ELF-1 (cell line): ENCODE data around the gene ZNF76.

ENCODE experiments used
- DNase-seq: peaks from one replicate; pipeline ENCODE4 v3.0.0-alpha.2; 2016; ENCODE audit warnings: low read depth, low spot score

Gene ZNF76

DNA sequence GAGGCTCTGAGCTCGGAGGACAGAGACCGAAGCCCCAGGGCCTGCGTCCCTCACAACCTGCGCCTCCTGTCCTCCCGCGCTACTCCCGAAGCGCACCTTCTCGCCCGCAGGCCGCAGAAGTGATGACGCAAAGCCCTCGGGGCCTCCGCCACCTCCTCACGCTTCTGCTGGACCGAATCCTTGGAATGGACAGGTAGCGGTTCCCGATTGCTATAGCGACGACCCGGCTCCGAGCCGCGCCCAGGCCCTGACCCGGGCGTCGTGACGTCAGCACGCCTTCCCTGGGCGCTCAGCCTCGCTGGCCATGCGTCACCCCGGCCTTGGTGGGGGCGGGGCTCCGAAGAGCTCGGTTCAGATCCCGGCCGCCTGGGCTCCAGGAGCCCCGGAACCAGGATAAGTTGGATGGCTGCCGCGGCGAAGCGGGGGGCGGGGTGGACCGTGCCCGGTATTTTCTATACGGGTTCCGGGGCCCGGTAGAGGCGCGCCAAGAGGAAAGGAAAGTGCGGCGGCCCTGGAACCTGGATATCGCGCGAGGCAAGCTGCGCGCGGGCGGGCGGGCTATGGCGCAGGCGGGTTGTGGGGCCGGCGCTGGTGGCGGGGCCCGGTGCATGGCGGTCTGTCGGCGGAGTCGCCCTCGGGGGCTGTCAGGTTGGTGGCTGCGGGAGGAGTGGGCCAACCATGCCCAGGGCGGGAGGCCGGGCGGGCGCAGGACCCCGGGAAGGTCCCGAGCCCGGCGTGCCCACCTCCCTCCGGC, at the start of gene ZNF76:
ZNF76 (plus strand) TSS at position 542 of the 754 bp plus-strand sequence. CDS start 21,417 bp downstream, outside the sequence.
- DNase-seq, result peak; percentile 99

DNA sequence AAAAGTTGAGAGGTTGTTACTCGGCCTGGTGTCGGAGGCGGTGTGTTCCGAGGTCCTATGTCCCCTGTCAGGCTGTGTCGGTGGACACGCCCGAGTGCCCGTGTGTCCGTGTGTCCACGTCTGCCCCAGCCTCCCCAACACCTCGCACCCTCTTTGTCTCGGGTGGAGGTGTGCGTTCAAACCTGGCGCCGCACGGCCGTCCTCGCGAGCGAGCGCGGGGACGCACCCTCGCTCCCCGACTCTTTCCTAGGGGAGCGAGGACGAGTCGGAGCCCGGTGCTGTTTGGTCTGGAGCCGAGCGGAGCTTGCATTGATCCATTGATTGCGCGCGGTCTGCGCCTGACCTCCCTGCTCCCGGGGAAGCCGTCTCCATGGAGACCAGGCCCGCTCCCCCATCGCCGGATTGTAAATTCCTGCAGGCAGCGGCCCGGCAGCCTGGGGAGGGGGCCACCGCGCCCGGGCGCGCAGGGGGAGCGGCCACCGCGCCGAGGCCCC, 46.2 kb upstream of the ZNF76 start:
- peak; percentile 87 for DNase-seq

DNA sequence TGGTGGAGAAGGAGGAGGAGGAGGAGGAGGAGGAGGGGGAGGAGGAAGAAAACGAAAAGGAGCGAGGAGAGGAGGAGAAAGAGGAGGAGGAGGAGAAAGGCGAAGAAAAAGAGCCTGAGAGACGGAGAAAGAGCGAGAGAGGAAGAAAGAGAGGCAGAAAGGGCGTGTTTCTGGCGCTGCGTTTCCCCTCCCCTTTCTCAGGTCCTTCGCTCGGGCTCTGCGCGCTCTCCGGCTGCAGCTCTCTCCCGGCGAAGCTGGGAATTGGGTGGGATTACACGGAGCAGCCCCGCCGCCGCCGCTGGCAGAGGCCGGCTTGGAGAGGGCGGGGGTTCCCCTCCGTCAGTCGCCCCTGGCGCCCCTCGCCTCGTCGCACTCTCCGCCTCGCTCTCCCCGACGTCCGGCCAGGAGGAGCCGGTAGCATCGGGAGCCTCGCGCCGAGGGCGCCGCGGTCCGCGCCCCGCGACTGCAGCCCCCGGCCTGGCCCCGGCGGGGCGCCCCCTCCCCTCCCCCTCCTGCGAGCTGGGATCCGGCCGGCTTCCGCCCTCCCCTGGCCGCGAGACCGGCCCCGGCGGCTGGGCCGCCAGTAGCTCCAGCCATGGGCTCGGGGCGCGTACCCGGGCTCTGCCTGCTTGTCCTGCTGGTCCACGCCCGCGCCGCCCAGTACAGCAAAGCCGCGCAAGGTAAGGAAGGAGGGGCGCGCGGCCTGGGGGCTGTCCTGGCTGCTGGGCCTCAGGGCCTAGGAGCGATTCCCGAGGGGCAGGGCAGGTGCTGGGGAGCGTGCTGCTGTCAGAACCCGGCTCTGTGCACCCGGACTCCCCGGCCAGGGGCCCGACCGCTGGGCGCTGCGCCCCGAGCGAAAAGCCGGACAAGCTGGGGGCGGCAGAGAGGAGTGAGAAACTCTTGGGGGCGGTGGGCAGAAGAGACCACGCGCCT, 45.4 kb upstream of the ZNF76 start, which contains the start of gene SCUBE3:
SCUBE3 (plus strand) TSS at position 133 of the 933 bp plus-strand sequence; CDS start at position 596, 463 bp downstream.
- peak; percentile 79 for DNase-seq

DNA sequence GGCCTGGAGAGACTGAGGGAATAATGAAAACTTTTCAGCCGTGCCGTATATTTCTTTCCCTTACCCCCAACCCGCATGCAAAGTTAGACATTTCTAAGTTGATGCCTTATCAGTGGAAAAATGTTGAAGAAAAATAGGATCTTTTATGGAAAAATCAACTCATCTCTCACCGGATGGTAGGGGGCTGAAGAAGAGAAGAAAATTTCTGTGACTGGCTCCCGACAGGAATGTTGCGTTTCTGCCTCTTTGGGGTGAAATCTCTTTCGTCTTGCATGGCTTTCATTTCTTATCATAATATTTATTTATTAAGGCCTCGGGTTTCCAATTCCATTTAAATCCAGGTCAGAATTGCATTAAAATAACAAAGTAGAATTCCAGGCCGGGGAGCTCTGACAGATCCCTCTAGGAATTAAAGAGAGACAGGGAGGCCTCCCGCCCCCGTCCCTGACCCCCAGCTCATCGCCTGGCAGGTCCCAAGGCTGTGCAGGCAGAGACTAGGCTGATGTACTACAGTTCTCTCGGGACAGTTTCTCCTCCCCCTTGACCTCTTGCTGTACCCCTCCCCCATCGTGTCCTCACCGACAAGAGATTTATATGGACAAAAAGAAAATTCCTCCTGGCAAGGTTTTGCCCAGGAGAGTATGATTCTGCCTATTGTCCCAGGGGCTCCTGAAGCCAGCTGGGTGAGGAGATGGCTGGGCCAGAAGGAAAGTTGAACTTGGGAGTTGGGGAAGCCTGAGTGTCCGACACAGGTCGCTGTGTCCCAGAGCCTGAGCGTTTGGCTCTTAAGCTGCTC, 44.5 kb upstream of the ZNF76 start:
- DNase-seq, result peak; percentile 47

DNA sequence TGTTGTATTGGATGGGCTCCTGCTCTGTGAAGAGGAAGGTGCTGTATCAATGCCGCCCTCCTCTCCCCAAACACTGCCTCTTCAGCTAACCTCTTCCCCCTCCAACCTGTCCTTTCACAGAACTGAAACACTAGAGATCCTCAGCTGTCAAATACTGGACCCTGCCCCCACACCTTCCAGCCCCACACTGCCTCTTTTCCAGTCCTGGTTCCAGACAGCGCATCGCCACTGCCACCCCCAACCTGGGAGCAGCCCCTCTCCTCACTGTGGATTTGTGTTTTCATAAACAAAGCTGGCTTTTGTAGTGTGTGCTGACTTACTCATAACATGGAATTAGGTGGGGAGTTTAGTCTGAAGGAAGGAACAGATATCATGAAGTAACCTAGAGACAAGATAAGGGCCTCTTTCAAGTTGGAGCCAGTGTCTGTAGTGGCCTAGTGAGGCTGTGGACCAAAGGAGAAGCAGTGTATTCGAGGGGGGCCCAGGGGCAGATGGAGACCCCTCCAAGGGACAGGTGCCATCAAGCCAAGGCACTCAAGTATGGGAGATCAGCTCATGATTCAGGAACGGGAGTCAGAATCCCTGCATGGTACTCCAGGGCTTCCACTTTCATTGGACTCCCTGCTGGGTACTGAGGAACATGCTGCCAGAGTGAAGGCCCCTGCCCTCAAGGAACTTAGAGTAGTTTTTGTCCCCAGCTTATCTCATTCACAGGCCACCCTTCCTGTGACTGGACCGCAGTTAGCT, 43.7 kb upstream of the ZNF76 start:
- peak; percentile 56 for DNase-seq

DNA sequence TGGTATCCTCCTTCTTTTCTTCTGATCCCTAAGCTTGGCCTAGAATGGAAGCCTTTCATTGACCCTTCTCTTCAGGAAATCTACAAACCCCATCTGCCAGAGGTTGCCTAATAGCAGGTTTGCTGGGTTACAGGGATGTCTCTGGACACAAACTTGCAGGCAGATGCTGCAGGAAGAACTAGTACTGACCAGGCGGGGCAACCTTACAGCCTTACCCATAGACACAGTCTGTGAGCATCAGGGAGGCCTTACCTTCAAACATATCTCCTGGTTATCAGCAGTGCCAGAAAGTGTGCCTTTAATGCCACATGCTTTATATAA, 43.2 kb upstream of the ZNF76 start:
- DNase-seq, result no peak

DNA sequence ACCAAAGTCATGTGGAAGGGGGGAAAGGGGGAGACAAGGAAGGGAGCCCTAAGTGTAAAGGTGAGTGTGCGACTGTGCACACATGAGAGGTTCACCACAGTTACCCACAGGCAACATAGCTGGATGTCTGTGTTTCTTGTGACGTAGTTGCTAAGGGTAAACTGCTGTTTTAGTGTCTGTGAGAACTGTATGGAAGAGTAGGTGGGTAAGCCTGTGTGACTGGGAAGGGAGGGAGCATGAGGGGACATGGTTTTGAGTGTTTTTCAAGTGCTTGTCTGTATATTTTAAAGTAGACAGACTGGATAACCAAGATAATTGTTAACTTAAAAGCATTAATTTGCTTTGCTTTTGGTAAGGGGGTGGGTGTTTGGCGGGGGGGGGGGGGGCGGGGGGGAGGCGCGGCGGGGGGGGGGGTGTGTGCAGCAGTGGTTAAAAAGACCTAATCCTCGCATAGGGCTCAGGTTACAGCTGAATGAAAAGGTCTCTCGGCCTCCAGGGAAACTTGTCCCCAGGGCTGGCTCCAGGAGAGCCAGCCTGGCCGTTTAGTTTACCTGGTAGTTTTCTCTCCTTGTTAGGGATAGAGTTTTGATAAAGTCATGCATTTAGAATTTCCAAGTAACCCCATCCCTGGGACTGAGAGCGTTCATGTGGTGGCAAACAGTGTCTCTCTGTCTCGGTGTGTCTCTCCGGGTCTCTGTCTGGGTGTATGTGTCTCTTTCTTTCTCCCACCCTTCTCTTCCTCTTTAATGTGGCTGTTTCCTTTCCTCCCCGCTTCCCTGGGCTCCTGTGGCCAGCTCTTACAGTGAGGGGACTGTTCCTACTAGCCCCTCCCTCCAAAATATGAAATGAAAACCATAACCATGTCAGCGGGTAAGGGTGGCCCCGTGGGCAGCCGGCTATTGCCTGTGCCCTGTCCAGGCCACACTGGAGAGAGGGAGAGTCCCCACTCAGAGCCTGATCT, 42.4 kb upstream of the ZNF76 start:
- DNase-seq, result peak; percentile 64

DNA sequence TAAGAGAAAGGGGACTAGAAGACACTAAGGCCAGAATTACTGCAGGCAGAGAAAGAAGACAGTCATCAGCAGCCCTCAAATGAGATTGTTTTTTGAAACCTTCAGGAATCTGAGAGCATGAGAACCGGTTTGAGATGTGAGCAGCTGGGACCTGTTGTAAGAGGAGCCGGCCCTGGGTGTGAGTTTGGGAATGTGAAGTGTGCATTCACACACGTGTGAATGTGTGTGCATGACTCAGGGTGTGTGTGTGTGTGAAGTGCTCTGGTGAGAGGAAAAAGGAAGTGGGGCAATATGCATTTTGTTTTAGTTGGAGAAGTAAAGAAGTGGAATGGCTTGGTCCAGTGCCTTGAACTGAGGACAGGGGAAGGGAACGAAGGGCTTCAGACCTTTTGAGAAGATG, 41.5 kb upstream of the ZNF76 start:
- peak; percentile 68 for DNase-seq

DNA sequence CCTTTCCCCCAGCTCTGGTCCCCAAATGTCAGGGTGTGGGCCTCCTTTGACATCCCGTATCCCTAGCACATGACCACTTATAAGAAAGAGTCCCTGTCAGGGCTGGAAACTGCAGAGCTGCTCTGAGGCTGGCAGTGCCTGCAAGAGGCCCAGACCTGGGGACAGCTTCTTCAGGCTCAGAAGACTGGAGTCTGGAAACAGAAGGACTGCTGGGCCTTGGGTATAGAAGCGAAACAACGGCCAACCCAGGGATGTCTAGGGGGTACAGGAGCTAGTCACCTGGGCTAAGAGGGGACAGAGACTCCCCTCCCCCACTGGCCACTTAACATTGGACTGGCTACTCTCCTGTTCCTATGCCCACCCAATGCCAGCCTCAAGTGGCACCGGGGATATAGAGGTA, 41.1 kb upstream of the ZNF76 start:
- DNase-seq, result no peak

DNA sequence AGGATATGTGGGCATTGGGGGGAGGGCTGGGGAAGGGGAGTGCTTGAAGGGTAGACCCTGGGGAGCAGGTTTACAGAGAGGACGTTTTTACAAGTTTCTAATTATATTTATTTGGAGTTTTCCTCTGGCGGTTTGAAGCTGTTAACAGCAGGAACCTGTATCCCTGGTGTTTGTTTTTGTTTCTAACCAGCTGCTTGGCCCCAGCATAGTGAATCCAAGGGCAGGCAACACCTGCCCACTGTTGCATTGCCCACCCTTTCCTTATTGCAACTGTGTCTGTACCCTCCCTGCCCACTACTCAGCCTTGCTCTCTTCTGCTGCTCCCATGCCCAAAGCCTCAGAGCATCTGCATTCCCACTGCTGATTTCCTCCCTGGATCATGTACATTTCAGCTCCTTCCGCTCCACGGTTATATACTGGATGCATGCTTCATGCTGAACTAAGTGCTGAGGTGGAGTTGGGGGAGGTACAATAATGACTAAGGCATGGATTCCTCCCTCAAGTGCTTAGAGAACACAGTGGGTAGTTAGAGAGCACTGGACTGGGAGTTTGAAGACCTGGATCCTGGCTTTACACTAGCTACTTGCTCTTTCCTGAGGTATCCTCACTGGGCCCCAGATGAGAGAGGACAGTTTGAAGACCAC, 39.7 kb upstream of the ZNF76 start:
- DNase-seq, result no peak

DNA sequence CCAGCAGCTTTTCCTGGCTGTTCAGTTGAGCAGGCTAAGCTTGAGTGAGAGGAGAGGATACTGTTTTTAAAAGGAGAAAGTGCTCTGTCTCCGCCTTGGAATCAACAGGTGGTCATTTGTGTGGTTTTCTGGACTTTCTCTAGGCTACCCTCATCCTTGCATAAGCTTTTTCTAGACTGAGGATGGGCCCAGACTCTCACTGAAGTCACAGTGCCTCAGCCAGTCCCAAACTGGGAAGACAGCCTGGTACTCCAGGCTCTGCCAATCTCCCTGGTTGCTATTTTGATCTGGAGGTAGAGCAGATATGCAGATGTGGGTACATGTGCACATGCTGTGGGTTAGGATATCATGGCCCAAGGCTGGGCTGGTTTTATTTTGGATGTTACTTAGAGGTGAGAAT, 38.8 kb upstream of the ZNF76 start:
- DNase-seq, result no peak

DNA sequence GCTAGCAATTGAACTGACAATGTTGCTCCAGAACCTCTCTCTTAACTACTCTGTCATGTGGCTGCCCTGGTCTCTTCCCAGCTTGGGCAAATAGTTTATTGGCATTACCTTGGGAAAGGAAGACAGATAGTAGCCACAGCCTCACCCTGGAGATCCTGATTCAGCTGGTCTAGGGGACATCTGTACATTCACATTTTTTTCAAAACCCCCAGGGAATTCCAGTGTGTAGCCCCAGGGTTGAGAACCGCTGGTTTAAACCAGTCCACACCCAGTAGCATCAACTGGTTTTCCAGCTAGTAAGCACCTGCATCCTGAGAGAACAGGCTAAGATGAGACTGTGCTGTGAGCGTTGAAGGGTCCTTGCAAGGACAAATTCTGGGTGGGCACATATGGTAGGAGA, 36.1 kb upstream of the ZNF76 start:
- peak; percentile 60 for DNase-seq

DNA sequence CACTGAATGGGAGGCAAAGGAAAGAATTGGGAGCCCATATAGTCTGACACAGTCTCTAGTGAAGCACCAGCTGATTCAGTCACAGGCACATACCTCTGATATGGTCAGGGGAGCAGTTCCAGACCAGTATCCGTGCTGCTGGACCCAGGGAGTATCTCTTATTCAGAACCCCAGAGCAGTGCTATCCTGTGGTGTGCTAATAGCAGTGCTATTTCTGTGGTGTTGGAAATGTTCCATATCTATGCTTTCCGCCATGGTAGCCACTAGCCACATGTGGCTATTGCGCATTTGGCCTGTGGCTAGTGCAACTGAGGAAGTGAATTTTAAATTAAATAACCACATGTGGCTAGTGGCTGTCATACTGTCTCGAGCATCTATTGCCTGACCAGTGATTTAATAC, 34.8 kb upstream of the ZNF76 start:
- no peak for DNase-seq

DNA sequence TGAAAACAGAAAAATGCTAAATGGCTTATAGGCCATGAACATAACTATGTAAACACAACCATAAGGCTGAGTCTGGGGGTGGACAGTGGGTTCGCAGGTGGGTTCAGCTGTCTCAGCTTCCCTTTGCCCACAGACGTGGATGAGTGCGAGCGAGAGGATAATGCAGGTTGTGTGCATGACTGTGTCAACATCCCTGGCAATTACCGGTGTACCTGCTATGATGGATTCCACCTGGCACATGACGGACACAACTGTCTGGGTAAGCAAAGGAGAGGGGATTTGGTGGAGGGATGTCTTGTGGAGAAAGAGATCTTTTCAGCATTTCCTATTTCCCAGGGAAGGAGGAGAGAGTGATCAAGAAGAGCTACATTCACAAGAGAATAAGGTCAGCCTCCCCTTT, 31.1 kb upstream of the ZNF76 start:
- DNase-seq, result no peak

DNA sequence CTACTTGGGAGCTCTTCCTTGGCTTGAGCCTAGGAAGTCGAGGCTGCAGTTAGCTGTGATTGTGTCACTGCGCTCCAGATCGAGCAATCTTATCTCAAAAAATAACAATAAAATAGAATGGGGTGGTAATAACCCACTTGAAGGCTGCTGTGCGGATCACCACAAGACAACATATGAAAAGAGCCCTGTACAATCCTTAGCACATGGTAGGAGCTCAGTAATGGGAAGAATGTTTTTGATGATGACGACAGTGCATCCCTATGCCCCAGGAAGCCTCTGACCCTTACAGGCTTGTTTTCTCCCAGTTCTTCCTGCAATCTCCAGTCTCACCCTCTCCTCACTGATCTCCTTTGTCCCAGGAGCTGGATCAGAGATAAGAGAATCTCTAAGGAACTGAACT, 30.2 kb upstream of the ZNF76 start:
- no peak for DNase-seq

DNA sequence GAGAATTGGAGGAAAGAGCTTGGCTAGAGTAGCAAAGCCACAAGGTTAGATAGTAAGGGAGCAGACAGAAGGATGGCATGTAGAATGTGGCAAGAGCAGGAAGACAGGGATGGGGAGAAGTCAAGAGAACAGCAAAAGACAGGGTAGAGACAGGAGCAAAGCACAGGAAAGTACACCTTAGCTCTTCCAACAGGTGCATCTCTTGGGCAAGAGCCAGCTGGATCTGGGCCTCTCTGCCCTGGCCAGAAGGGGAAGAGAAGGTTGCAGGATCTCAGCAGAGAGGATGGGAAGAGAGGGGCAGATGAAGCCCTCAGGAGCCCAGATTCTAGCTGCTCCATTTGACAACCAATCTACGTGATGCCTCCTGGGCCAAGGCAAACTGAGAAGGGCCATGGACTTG, 29.0 kb upstream of the ZNF76 start:
- DNase-seq, result no peak

DNA sequence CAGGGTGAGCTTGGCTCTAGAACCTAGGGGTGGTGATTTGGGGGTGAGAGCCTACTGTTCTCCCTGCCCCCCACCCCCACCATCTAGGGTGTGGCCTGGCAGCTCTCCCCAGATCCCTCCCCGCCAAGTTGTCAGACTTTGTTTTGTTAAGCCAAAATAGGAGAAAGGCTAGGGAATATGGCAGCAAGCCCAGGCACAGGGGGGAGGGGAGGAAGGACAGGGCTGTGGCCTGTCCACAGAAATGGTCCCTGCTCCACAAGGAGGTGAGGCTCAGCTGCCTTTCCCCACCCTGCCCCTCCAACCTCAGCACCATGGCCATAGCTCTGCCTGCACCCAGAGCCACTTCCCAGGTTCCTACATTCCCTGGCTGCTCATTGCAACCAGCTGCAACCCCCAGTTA, 28.6 kb upstream of the ZNF76 start:
- no peak for DNase-seq

DNA sequence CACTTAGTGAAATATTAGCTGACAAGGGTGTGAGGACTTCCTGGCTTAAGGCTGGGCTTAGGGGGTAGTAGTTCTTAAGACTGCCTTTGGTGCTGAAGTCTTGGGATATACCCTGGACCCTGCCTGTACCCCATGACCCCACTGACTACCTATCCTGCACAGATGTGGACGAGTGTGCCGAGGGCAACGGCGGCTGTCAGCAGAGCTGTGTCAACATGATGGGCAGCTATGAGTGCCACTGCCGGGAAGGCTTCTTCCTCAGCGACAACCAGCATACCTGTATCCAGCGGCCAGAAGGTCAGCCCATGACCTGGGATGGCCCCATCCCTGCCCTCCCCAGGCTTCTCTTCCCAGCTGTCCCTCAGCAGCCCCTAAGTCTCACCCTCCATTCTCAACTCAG, 28.0 kb upstream of the ZNF76 start:
- DNase-seq, result no peak

DNA sequence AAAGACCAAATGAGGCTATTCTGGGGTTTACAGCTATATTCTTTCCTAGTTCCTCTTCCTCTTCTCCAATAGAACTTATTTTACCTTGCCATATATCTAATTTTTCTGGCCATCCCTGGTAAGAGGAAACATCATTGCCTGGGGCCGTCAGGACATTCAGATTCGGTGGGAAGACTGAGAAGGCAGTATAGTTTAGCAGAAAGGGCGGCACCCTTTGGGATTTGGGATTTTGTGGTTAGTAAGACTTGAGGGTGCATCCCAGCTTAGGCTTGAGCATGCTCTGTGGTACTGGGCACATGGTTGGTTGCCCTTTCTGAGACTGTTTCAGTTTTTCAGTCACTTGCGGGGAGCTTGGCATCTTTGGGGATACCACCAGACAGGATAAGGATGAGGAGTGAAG, 24.6 kb upstream of the ZNF76 start:
- no peak for DNase-seq
